Naive thymus-derived CD4-positive, alpha-beta T cell (primary cell): Measurements from ENCODE around the gene NPHP4. TPM values are rescaled to one million over a fixed set of nuclear protein-coding genes. Genes with fewer than 3 reads are reported as not detected.

Experiments used
- ATAC-seq: fragments of 150-1000 bp; cut with Tn5 transposase; 2 replicates; pipeline ENCODE4 v1.10.0; 2021; ENCODE audit warnings: mild to moderate bottlenecking, moderate library complexity
- CTCF ChIA-PET: fragments of 350-600 bp; sonication (Branson Sonifier 250); formaldehyde crosslinking; loops from one replicate; lab custom pipeline; 2021; ENCODE audit warnings: antibody characterized with exemption; lab: Charles Lee
- POLR2A ChIA-PET: fragments of 350-600 bp; sonication (Branson Sonifier 250); formaldehyde crosslinking; loops from one replicate; lab custom pipeline; 2021; ENCODE audit warnings: antibody characterized with exemption, inconsistent platforms; lab: Charles Lee
- DNase-seq, 9 donors: peaks; one replicate each; pipeline versions ENCODE4 v3.0.0 to v3.0.0-alpha.2; 2020 to 2022; ENCODE audit warnings: mixed read lengths in 1 of 9
- H3K27ac ChIP-seq: one replicate; pipeline ENCODE4 v1.7.0; 2013; ENCODE audit warnings: mild to moderate bottlenecking, low read depth, low read length, moderate library complexity
- H3K27me3 ChIP-seq, 2 donors: one replicate each; pipeline ENCODE4 v1.7.0; 2013; ENCODE audit warnings: low read length in 2 of 2, mild to moderate bottlenecking in 2 of 2, moderate library complexity in 2 of 2; ENCODE audit not compliant: control insufficient read depth in 2 of 2, insufficient read depth in 2 of 2
- H3K36me3 ChIP-seq, 3 experiments: 1 replicate in 2 of 3; 2 replicates in 1 of 3; pipeline ENCODE4 v1.7.0; 2013; ENCODE audit warnings: low read length in 3 of 3, mild to moderate bottlenecking in 3 of 3, moderate library complexity in 1 of 3; ENCODE audit not compliant: insufficient read depth in 3 of 3, control insufficient read depth in 2 of 3
- H3K4me1 ChIP-seq, 2 donors: one replicate each; pipeline ENCODE4 v1.7.0; 2013; ENCODE audit warnings: low read length in 2 of 2, mild to moderate bottlenecking in 2 of 2, moderate library complexity in 1 of 2; ENCODE audit not compliant: control insufficient read depth in 2 of 2, insufficient read depth in 2 of 2
- H3K4me3 ChIP-seq: 2 replicates; pipeline ENCODE4 v1.7.0; 2013; ENCODE audit warnings: mild to moderate bottlenecking, low read length
- H3K9me3 ChIP-seq, 3 experiments: 1 replicate in 2 of 3; 2 replicates in 1 of 3; pipeline ENCODE4 v1.7.0; 2013; ENCODE audit warnings: low read length in 3 of 3; ENCODE audit not compliant: control insufficient read depth in 2 of 3
- H3K27ac Mint-ChIP-seq, 9 donors: one replicate each; pipeline ENCODE4 v1.8.0; 2020 to 2022; ENCODE audit warnings: mixed read lengths in 9 of 9, mild to moderate bottlenecking in 8 of 9, moderate library complexity in 5 of 9, inconsistent platforms in 2 of 9
- H3K27me3 Mint-ChIP-seq, 5 donors: one replicate each; pipeline ENCODE4 v1.8.0; 2021 to 2022; ENCODE audit warnings: mixed read lengths in 5 of 5, mild to moderate bottlenecking in 1 of 5
- H3K36me3 Mint-ChIP-seq, 5 donors: one replicate each; pipeline ENCODE4 v1.8.0; 2020 to 2022; ENCODE audit warnings: mixed read lengths in 5 of 5, mild to moderate bottlenecking in 3 of 5, inconsistent platforms in 1 of 5
- H3K4me1 Mint-ChIP-seq, 7 donors: one replicate each; pipeline ENCODE4 v1.8.0; 2020 to 2022; ENCODE audit warnings: mixed read lengths in 7 of 7, mild to moderate bottlenecking in 3 of 7, inconsistent platforms in 1 of 7
- H3K4me3 Mint-ChIP-seq, 10 donors: one replicate each; pipeline ENCODE4 v1.8.0; 2020 to 2022; ENCODE audit warnings: mild to moderate bottlenecking in 10 of 10, mixed read lengths in 10 of 10, moderate library complexity in 6 of 10, inconsistent platforms in 2 of 10
- H3K9me3 Mint-ChIP-seq, 11 donors: one replicate each; pipeline ENCODE4 v1.8.0; 2020 to 2022; ENCODE audit warnings: mixed read lengths in 11 of 11, mild to moderate bottlenecking in 4 of 11, inconsistent platforms in 1 of 11, moderate library complexity in 1 of 11
- intact Hi-C, 2 donors: fragments of 100-400 bp; cut with micrococcal nuclease; formaldehyde crosslinking; loops; one replicate each; pipeline ENCODE4 v1.15.1; 2023
- polyA plus RNA-seq, 2 donors: library from polyadenylated mRNA; unstranded; fragments of 300-500 nt; fragmentation: Illumina TruSeq; gene quantifications; one replicate each; pipeline ENCODE4 v1.2.3, GENCODE V29; 2021
- total RNA-seq, 6 experiments: library from RNA in 5 of 6; stranded (reverse) in 5 of 6; gene quantifications; 1 replicate in 5 of 6; 2 replicates in 1 of 6; pipeline ENCODE4 v1.2.3 and lab custom pipeline; 2021 to 2026

The NPHP4 gene
- total and polyA plus RNA-seq, 7 experiments from 2014 or later: 0.40 to 20.6 (median 9.2) TPM

DNA sequence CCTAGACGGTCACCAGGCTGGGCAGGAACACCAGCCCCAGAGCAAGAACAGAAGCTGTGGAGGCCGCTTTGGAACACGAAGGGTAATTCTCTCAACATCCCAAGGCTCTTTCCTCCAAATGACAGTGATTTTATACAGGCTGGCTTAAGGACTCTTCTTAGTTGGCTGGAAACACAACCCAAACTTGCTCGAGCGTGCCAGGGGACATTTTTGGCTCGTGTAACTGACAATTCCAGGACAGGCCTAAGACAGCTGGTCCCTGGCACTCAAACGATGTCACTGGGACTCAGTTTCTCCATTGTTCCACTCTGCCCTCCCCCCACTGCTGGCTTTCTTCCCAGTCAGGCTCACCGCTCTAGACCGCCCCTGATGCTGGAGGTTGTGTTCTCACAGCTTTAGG lies 164.7 kb downstream of the NPHP4 start:
- H3K27me3 Mint-ChIP-seq: peaks cover 0 to 25% (median 4%) of the 10 kb centered on the region in 5 donors
- peaks cover 0 to 3% (median 0%) of the 10 kb centered on the region in 5 donors for H3K36me3 Mint-ChIP-seq
- ATAC-seq (no peak), DNase-seq (no peak)
- CTCF ChIA-PET: no interaction called here
- no peaks in the 10 kb centered on the region for H3K36me3 ChIP-seq
- peaks cover 0 to 8% (median 4%) of the 10 kb centered on the region in 11 donors for H3K9me3 Mint-ChIP-seq
- no peaks in the 10 kb centered on the region for H3K27me3 ChIP-seq
- POLR2A ChIA-PET: no interaction called here
- no peak overlapping the region for H3K27ac ChIP-seq
- intact Hi-C loops: no loop called here
- no peak overlapping the region for H3K4me3 ChIP-seq
- H3K4me1 Mint-ChIP-seq: no peaks in the 10 kb centered on the region
- H3K4me1 ChIP-seq: no peaks in the 10 kb centered on the region
- no peaks in the 10 kb centered on the region for H3K9me3 ChIP-seq
- H3K27ac Mint-ChIP-seq: no peak overlapping the region
- H3K4me3 Mint-ChIP-seq: no peak overlapping the region

- Histone ChIP-seq H3K4me1 (no peaks in the 10 kb centered on the region), H3K9me3 (no peaks in the 10 kb centered on the region), H3K4me3 (no peak overlapping the region), H3K36me3 (no peaks in the 10 kb centered on the region), H3K27ac (no peak overlapping the region), H3K27me3 (no peaks in the 10 kb centered on the region)
- Mint-ChIP-seq H3K4me1 (no peaks in the 10 kb centered on the region), H3K4me3 (no peak overlapping the region), H3K36me3 (peaks cover 0 to 3% (median 0%) of the 10 kb centered on the region in 5 donors), H3K27me3 (peaks cover 0 to 29% (median 3%) of the 10 kb centered on the region in 5 donors), H3K27ac (no peak overlapping the region), H3K9me3 (peaks cover 0 to 8% (median 4%) of the 10 kb centered on the region in 11 donors)
- ChIA-PET CTCF (no interaction called here), POLR2A (no interaction called here)
- ATAC-seq (no peak), DNase-seq (no peak)
- intact Hi-C loops: no loop called here
Observed at GRCh38 chr1:5826601-5827000, 165.6 kb downstream of the NPHP4 start.

GRCh38 chr1:5822726-5823125 lies 169.5 kb downstream of the NPHP4 start:
- H3K36me3 Mint-ChIP-seq: peaks cover 0 to 3% (median 0%) of the 10 kb centered on the region in 5 donors

GRCh38 chr1:5822266-5822665 lies 170.0 kb downstream of the NPHP4 start:
- H3K27ac ChIP-seq: no peak overlapping the region
- H3K4me3 Mint-ChIP-seq: no peak overlapping the region
- ChIA-PET POLR2A (no interaction called here), CTCF (no interaction called here)
- H3K27me3 ChIP-seq: no peaks in the 10 kb centered on the region
- H3K4me3 ChIP-seq: no peak overlapping the region
- ATAC-seq: no peak
- DNase-seq: no peak
- intact Hi-C loops: no loop called here
- H3K9me3 Mint-ChIP-seq: peaks cover 0 to 5% (median 2%) of the 10 kb centered on the region in 11 donors
- H3K4me1 ChIP-seq: no peaks in the 10 kb centered on the region
- H3K27ac Mint-ChIP-seq: no peak overlapping the region
- H3K27me3 Mint-ChIP-seq: peaks cover 0 to 42% (median 9%) of the 10 kb centered on the region in 5 donors
- H3K36me3 Mint-ChIP-seq: peaks cover 0 to 3% (median 0%) of the 10 kb centered on the region in 5 donors
- no peaks in the 10 kb centered on the region for H3K36me3 ChIP-seq
- H3K9me3 ChIP-seq: no peaks in the 10 kb centered on the region
- no peaks in the 10 kb centered on the region for H3K4me1 Mint-ChIP-seq

More at GRCh38 chr1:5822726-5823125, 169.5 kb downstream of the NPHP4 start:
- no peaks in the 10 kb centered on the region for H3K4me1 Mint-ChIP-seq
- Histone ChIP-seq H3K4me3 (no peak overlapping the region), H3K4me1 (no peaks in the 10 kb centered on the region), H3K27ac (no peak overlapping the region), H3K9me3 (no peaks in the 10 kb centered on the region), H3K27me3 (no peaks in the 10 kb centered on the region), H3K36me3 (no peaks in the 10 kb centered on the region)
- H3K9me3 Mint-ChIP-seq: peaks cover 0 to 5% (median 2%) of the 10 kb centered on the region in 11 donors
- no peak overlapping the region for H3K27ac Mint-ChIP-seq
- ATAC-seq (no peak), DNase-seq (no peak)
- H3K4me3 Mint-ChIP-seq: no peak overlapping the region
- ChIA-PET POLR2A (no interaction called here), CTCF (no interaction called here)
- H3K27me3 Mint-ChIP-seq: peaks cover 0 to 43% (median 9%) of the 10 kb centered on the region in 5 donors
- intact Hi-C loops: no loop called here

- peaks cover 0 to 5% (median 2%) of the 10 kb centered on the region in 11 donors for H3K9me3 Mint-ChIP-seq
- POLR2A ChIA-PET: no interaction called here
- peaks cover 0 to 3% (median 0%) of the 10 kb centered on the region in 5 donors for H3K36me3 Mint-ChIP-seq
Observed at GRCh38 chr1:5821540-5822176, 170.6 kb downstream of the NPHP4 start.

GRCh38 chr1:5820026-5820421 lies 172.2 kb downstream of the NPHP4 start:
- Histone ChIP-seq H3K9me3 (no peaks in the 10 kb centered on the region), H3K4me3 (no peak overlapping the region), H3K36me3 (no peaks in the 10 kb centered on the region), H3K27me3 (no peaks in the 10 kb centered on the region), H3K27ac (no peak overlapping the region), H3K4me1 (no peaks in the 10 kb centered on the region)
- Mint-ChIP-seq H3K4me3 (no peak overlapping the region), H3K4me1 (no peaks in the 10 kb centered on the region), H3K27ac (no peak overlapping the region), H3K9me3 (peaks cover 0 to 7% (median 4%) of the 10 kb centered on the region in 11 donors), H3K27me3 (peaks cover 0 to 57% (median 20%) of the 10 kb centered on the region in 5 donors), H3K36me3 (peaks cover 0 to 3% (median 0%) of the 10 kb centered on the region in 5 donors)
- POLR2A ChIA-PET: no interaction called here
- intact Hi-C loops: no loop called here
- ATAC-seq (no peak), DNase-seq (no peak)
- CTCF ChIA-PET: interaction anchor here (0.6 kb wide), 1 partner anchor 9 kb away, joined by 3 read pairs; no protein-coding TSS in a partner anchor

More at GRCh38 chr1:5821540-5822176, 170.6 kb downstream of the NPHP4 start:
- no peaks in the 10 kb centered on the region for H3K9me3 ChIP-seq
- H3K36me3 ChIP-seq: no peaks in the 10 kb centered on the region
- CTCF ChIA-PET: no interaction called here
- H3K4me3 ChIP-seq: no peak overlapping the region
- no peak overlapping the region for H3K27ac Mint-ChIP-seq
- no peaks in the 10 kb centered on the region for H3K4me1 ChIP-seq
- H3K4me1 Mint-ChIP-seq: no peaks in the 10 kb centered on the region
- no peak overlapping the region for H3K4me3 Mint-ChIP-seq
- H3K27me3 ChIP-seq: no peaks in the 10 kb centered on the region
- H3K27ac ChIP-seq: no peak overlapping the region
- intact Hi-C loops: no loop called here
- peaks cover 0 to 48% (median 13%) of the 10 kb centered on the region in 5 donors for H3K27me3 Mint-ChIP-seq
- DNase-seq (no peak), ATAC-seq (no peak)
